HepG2 (cell line): ENCODE measurements around the gene THPO. TPM values are rescaled to one million over a fixed set of nuclear protein-coding genes. Genes with fewer than 3 reads are reported as not detected.

ENCODE experiments used
- ATAC-seq: fragments of 200-7000 bp; cut with Tn5 transposase; 3 replicates; pipeline ENCODE4 v1.9.1; 2020; ENCODE audit warnings: mild to moderate bottlenecking, moderate library complexity
- Bru-seq: library from RNA; stranded (reverse); fragments of 400-500 nt; gene quantifications from one replicate; lab custom pipeline; 2021; lab: Mats Ljungman, UMichigan
- BruChase-seq, 2 experiments: library from RNA; stranded (reverse); fragments of 400-500 nt; gene quantifications; one replicate each; lab custom pipeline; 2021; lab: Mats Ljungman, UMichigan
- BruUV-seq: library from RNA; stranded (reverse); fragments of 400-500 nt; replicated peaks from 2 replicates; lab custom pipeline; 2021; lab: Mats Ljungman, UMichigan
- CTCF ChIA-PET: fragments of 300-600 bp; formaldehyde crosslinking; extraction: SDS; loops from one replicate; lab custom pipeline; 2021; ENCODE audit warnings: low total read pairs, inconsistent platforms, low intra/inter-chr PET ratio; lab: Yijun Ruan, JAX
- POLR2A ChIA-PET: fragments of 350-600 bp; sonication (Branson Sonifier 250); formaldehyde crosslinking; loops from one replicate; lab custom pipeline; 2020; ENCODE audit warnings: antibody characterized with exemption, inconsistent platforms; lab: Yijun Ruan, JAX
- DNase-seq: peaks from one replicate; pipeline ENCODE4 v3.0.0-alpha.2; 2015; ENCODE audit warnings: low spot score
- FAIRE-seq: peaks from 3 replicates; lab custom pipeline; 2011; peaks lifted over from hg19 to GRCh38; lab: Jason Lieb, UNC
- H2AFZ ChIP-seq: one replicate; pipeline ENCODE4 v1.6.1; 2011; ENCODE audit warnings: low read length, inconsistent platforms
- H3K27ac ChIP-seq: fragments of 300-600 bp; 3 replicates; pipeline ENCODE4 v1.8.0; 2011; ENCODE audit warnings: mixed run types, mild to moderate bottlenecking, mixed read lengths, low read length, inconsistent platforms; ENCODE audit not compliant: insufficient read depth; ENCODE audit errors: extremely low read length
- H3K27me3 ChIP-seq, 2 experiments: fragments of 200-600 bp in 1 of 2; 2 replicates in 1 of 2; 3 replicates in 1 of 2; pipeline versions ENCODE4 v1.6.0 to v1.8.0; 2011; ENCODE audit warnings: low read length in 2 of 2, mild to moderate bottlenecking in 2 of 2, moderate library complexity in 2 of 2, inconsistent platforms in 1 of 2; ENCODE audit not compliant: insufficient read depth in 2 of 2, control insufficient read depth in 1 of 2
- H3K36me3 ChIP-seq, 2 experiments: fragments of 200-600 bp in 1 of 2; replicated peaks in 1 of 2; 2 replicates in 1 of 2; 3 replicates in 1 of 2; pipeline versions ENCODE4 v1.5.1 to v1.8.0; 2011; ENCODE audit warnings: low read length in 2 of 2, inconsistent platforms in 1 of 2; ENCODE audit not compliant: insufficient read depth in 2 of 2, control insufficient read depth in 1 of 2
- H3K4me1 ChIP-seq: 2 replicates; pipeline ENCODE4 v1.5.1; 2012; ENCODE audit warnings: low read length, inconsistent platforms; ENCODE audit not compliant: insufficient read depth
- H3K4me2 ChIP-seq: 2 replicates; pipeline ENCODE4 v1.6.0; 2011; ENCODE audit warnings: low read depth, low read length, inconsistent platforms
- H3K4me3 ChIP-seq, 3 experiments: fragments of 200-600 bp in 1 of 3; sonication (generic), shearing (Covaris generic) in 1 of 3; replicated peaks in 1 of 3; 2 replicates each; pipeline ENCODE4 v1.5.1; 2011 to 2016; ENCODE audit warnings: low read length in 3 of 3, inconsistent platforms in 2 of 3, low read depth in 2 of 3, mild to moderate bottlenecking in 2 of 3, control low read depth in 1 of 3, mixed read lengths in 1 of 3; ENCODE audit not compliant: insufficient read depth in 1 of 3
- H3K79me2 ChIP-seq: one replicate; pipeline ENCODE4 v1.6.1; 2011; ENCODE audit warnings: low read length, inconsistent platforms; ENCODE audit not compliant: insufficient read depth
- H3K9ac ChIP-seq: 2 replicates; pipeline ENCODE4 v1.6.0; 2011; ENCODE audit warnings: mild to moderate bottlenecking, low read depth, low read length, inconsistent platforms; ENCODE audit not compliant: insufficient read depth
- H3K9me3 ChIP-seq: 2 replicates; pipeline ENCODE4 v1.5.1; 2012; ENCODE audit warnings: mild to moderate bottlenecking, low read length
- H4K20me1 ChIP-seq: 2 replicates; pipeline ENCODE4 v1.6.0; 2011; ENCODE audit warnings: inconsistent platforms, mild to moderate bottlenecking, low read length, moderate library complexity; ENCODE audit not compliant: insufficient read depth
- DDIT3 ChIP-seq: sonication (generic); formaldehyde crosslinking; IDR thresholded peaks from 2 replicates; pipeline ENCODE4 v1.4.0; 2020; ENCODE audit warnings: mild to moderate bottlenecking, missing genetic modification reagents
- DRAP1 ChIP-seq: IDR thresholded peaks from 2 replicates; pipeline ENCODE4 v1.6.1; 2016; ENCODE audit warnings: missing genetic modification reagents, missing compliant biosample characterization
- MTA1 ChIP-seq: sonication (generic); formaldehyde crosslinking; IDR thresholded peaks from 2 replicates; pipeline ENCODE4 v1.4.0; 2020; ENCODE audit warnings: missing genetic modification reagents, mild to moderate bottlenecking, borderline replicate concordance
- PAF1 ChIP-seq: IDR thresholded peaks from 2 replicates; pipeline ENCODE4 v1.6.1; 2016; ENCODE audit warnings: missing genetic modification reagents, missing compliant biosample characterization
- TBX2 ChIP-seq: sonication (generic); formaldehyde crosslinking; IDR thresholded peaks from 2 replicates; pipeline ENCODE4 v1.5.0; 2020; ENCODE audit warnings: missing genetic modification reagents, mild to moderate bottlenecking, borderline replicate concordance
- ZHX1 ChIP-seq: sonication (generic); formaldehyde crosslinking; IDR thresholded peaks from 2 replicates; pipeline ENCODE4 v1.8.1; 2022; ENCODE audit warnings: low read depth, mild to moderate bottlenecking, missing genetic modification reagents
- ZNF3 ChIP-seq: IDR thresholded peaks from 2 replicates; pipeline ENCODE4 v1.7.0; 2017; ENCODE audit warnings: inconsistent platforms
- ZNF446 ChIP-seq: sonication (generic); formaldehyde crosslinking; IDR thresholded peaks from 2 replicates; pipeline ENCODE4 v1.5.0; 2020; ENCODE audit warnings: mild to moderate bottlenecking, missing genetic modification reagents
- ZNF775 ChIP-seq: sonication (generic); formaldehyde crosslinking; IDR thresholded peaks from 2 replicates; pipeline ENCODE4 v1.4.0; 2020; ENCODE audit warnings: missing genetic modification reagents, mild to moderate bottlenecking, moderate library complexity, borderline replicate concordance
- WGBS: methylation state at CpG from one replicate; pipeline ENCODE4 v1.1.6; 2017; ENCODE audit warnings: low lambda C conversion rate; 5-methylcytosine and 5-hydroxymethylcytosine counted together
- in situ Hi-C: cut with HindIII; loops from 2 replicates; pipeline ENCODE4 v1.10.0; 2017; ENCODE audit warnings: low pct_unique_long_range_greater_than_20kb; ENCODE audit not compliant: extremely low pct_ligation_motif_present
- intact Hi-C: fragments of 100-400 bp; cut with micrococcal nuclease; formaldehyde crosslinking; loops from one replicate; pipeline ENCODE4 v1.10.0; 2022; ENCODE audit not compliant: unreplicated experiment
- long read RNA-seq, 2 experiments: library from RNA in 1 of 2; library from polyadenylated mRNA in 1 of 2; stranded (forward) in 1 of 2; unstranded in 1 of 2; transcript quantifications; one replicate each; pipeline ENCODE4 v2.0.0, GENCODE V29; 2019 to 2022
- polyA minus RNA-seq, 3 experiments: library from RNA; depleted of rRNA, polyadenylated mRNA; stranded (reverse); fragments of >200 nt; gene quantifications; 2 replicates each; pipeline ENCODE4 v1.2.3, GENCODE V29; 2011; ENCODE audit warnings: low replicate concordance in 1 of 3
- polyA plus RNA-seq, 8 experiments: library from polyadenylated mRNA; depleted of rRNA in 3 of 8; stranded (reverse) in 7 of 8; unstranded in 1 of 8; fragments of >200 nt; fragmentation: Illumina TruSeq in 4 of 8; extraction: Trizol in 4 of 8; gene quantifications; 2 replicates each; pipeline versions ENCODE4 v1.2.1 to v1.2.3, GENCODE V29; 2011 to 2016; ENCODE audit warnings: low read depth in 4 of 8, missing spikeins in 1 of 8, mixed read lengths in 1 of 8; ENCODE audit not compliant: insufficient read depth in 1 of 8
- total RNA-seq, 5 experiments: library from RNA; depleted of rRNA; stranded (reverse); fragments of >200 nt; fragmentation: Illumina TruSeq; extraction: Trizol; gene quantifications; 2 replicates each; pipeline ENCODE4 v1.2.3, GENCODE V29; 2016; ENCODE audit warnings: low read depth in 1 of 5
- TF ChIP-seq, protein P1 (sequence below): sonication (generic); formaldehyde crosslinking; IDR thresholded peaks from 2 replicates; pipeline ENCODE4 v1.8.1; 2023; ENCODE audit warnings: mild to moderate bottlenecking, inconsistent platforms, moderate library complexity, missing genetic modification reagents, borderline replicate concordance

Gene THPO
- total RNA-seq (2016; rRNA removed; fragmentation: Illumina TruSeq; extraction: Trizol): 2.8 and 2.9 TPM in 2 replicates
- total RNA-seq (2016; cell fraction: cytosol; rRNA removed; fragmentation: Illumina TruSeq; extraction: Trizol; ENCODE audit: low read depth): 2.6 and 3.9 TPM in 2 replicates
- total RNA-seq (2016; cell fraction: insoluble cytoplasmic fraction; rRNA removed; fragmentation: Illumina TruSeq; extraction: Trizol): 2.3 and 2.8 TPM in 2 replicates
- 5.2 and 5.5 TPM in 2 replicates for total RNA-seq (2016; cell fraction: membrane; rRNA removed; fragmentation: Illumina TruSeq; extraction: Trizol)
- total RNA-seq (2016; cell fraction: nucleus; rRNA removed; fragmentation: Illumina TruSeq; extraction: Trizol): 2.5 and 4.7 TPM in 2 replicates
- polyA plus RNA-seq (2011; rRNA removed): 4.7 and 4.8 TPM in 2 replicates
- 4.9 and 5.7 TPM in 2 replicates for polyA plus RNA-seq (2011; cell fraction: cytosol; rRNA removed)
- polyA plus RNA-seq (2011; cell fraction: nucleus; rRNA removed): 7.5 and 7.9 TPM in 2 replicates
- polyA plus RNA-seq (2012): 7.3 and 8.9 TPM in 2 replicates
- 7.6 and 11.0 TPM in 2 replicates for polyA plus RNA-seq (2016; cell fraction: cytosol; fragmentation: Illumina TruSeq; extraction: Trizol; ENCODE audit: low read depth)
- 7.4 and 10.7 TPM in 2 replicates for polyA plus RNA-seq (2016; cell fraction: insoluble cytoplasmic fraction; fragmentation: Illumina TruSeq; extraction: Trizol; ENCODE audit: low read depth)
- 17.1 and 18.8 TPM in 2 replicates for polyA plus RNA-seq (2016; cell fraction: membrane; fragmentation: Illumina TruSeq; extraction: Trizol; ENCODE audit: low read depth)
- 13.0 and 14.1 TPM in 2 replicates for polyA plus RNA-seq (2016; cell fraction: nucleus; fragmentation: Illumina TruSeq; extraction: Trizol; ENCODE audit: insufficient read depth, low read depth)
- polyA minus RNA-seq (2011; rRNA and poly(A)+ RNA removed; ENCODE audit: low replicate concordance): 0.61 and 6.7 TPM in 2 replicates
- 3.9 and 5.5 TPM in 2 replicates for polyA minus RNA-seq (2011; cell fraction: cytosol; rRNA and poly(A)+ RNA removed)
- 4.0 and 4.8 TPM in 2 replicates for polyA minus RNA-seq (2011; cell fraction: nucleus; rRNA and poly(A)+ RNA removed)
- Bru-seq, nascent RNA: percentile 67 among the genes with signal in this experiment
- percentile 60 among the genes with signal in this experiment for BruChase-seq, experiment 1, labeled RNA remaining after a 6-hour chase
- percentile 58 among the genes with signal in this experiment for BruChase-seq, experiment 2, labeled RNA remaining after a 2-hour chase
- long read RNA-seq, experiment 1, transcript THPO-201 (6 exons, 1,855 nt): major isoform, 8 of 19 reads
- long read RNA-seq, experiment 1, transcript THPO-203 (6 exons, 1,505 nt): minor isoform, 5 of 19 reads
- long read RNA-seq, experiment 1, partial matches to known transcripts: 2 of 19 reads
- long read RNA-seq, experiment 1, other reads (novel, unspliced or antisense): 4 of 19 reads
- long read RNA-seq, experiment 2, transcript THPO-203 (6 exons, 1,505 nt): minor isoform, 10 of 55 reads
- long read RNA-seq, experiment 2, transcript THPO-201 (6 exons, 1,855 nt): major isoform, 22 of 55 reads
- long read RNA-seq, experiment 2, partial matches to known transcripts: 7 of 55 reads
- long read RNA-seq, experiment 2, other reads (novel, unspliced or antisense): 16 of 55 reads

GRCh38 chr3:184377882-184378445 lies at the start of gene THPO:
Gene THPO (minus strand): TSS chr3:184378207. CDS start chr3:184376259, 1,948 bp downstream.
- no peaks in the 10 kb centered on the region; a peak in 1 of 5 replicates for H3K27me3 ChIP-seq
- CTCF ChIA-PET: no interaction called here
- in situ Hi-C loops (loop anchor here (10.0 kb wide), 2 partner anchors 87 to 137 kb away; no protein-coding TSS in a partner anchor), intact Hi-C loops (loop anchor here (2.0 kb wide), 1 partner anchor 39 kb away; no protein-coding TSS in a partner anchor)
- peak within 1 kb of the TSS; percentile 90 for H3K27ac ChIP-seq
- peaks cover 10 to 31% of the 10 kb centered on the region in 2 experiments; a peak in 4 of 5 replicates for H3K36me3 ChIP-seq
- BruUV-seq: no TSS peak
- no peaks in the 10 kb centered on the region for H3K9me3 ChIP-seq
- POLR2A ChIA-PET: interaction anchor here (0.8 to 2.4 kb wide), 14 partner anchors 10 to 333 kb away, joined by 3 to 15 read pairs (median 4); partner anchors contain the start of genes CLCN2 and POLR2H
- 0% methylated on average over 6 of the region's 7 CpGs for WGBS
- H3K79me2 ChIP-seq: peaks cover 25% of the 10 kb centered on the region
- H3K4me1 ChIP-seq: peaks cover 27% of the 10 kb centered on the region
- H3K4me2 ChIP-seq: peak within 1 kb of the TSS; percentile 97
- FAIRE-seq: peak; percentile 91
- peak within 1 kb of the TSS; percentile 83 for H3K9ac ChIP-seq
- peak; percentile 90 for DNase-seq
- H2AFZ ChIP-seq: no peak within 1 kb of the TSS
- 0 out of 2 replicates have a peak, but pooled peaks cover 3% of the 10 kb centered on the region for H4K20me1 ChIP-seq
- ATAC-seq: peak; percentile 92
- peak within 1 kb of the TSS; percentile 79 to 90 (median 90) for H3K4me3 ChIP-seq
- TF ChIP-seq ZHX1 (CRISPR knock-in tag): 0 out of 2 replicates have a peak, but pooled peaks have one; percentile 18
- TF ChIP-seq, protein P1, sequence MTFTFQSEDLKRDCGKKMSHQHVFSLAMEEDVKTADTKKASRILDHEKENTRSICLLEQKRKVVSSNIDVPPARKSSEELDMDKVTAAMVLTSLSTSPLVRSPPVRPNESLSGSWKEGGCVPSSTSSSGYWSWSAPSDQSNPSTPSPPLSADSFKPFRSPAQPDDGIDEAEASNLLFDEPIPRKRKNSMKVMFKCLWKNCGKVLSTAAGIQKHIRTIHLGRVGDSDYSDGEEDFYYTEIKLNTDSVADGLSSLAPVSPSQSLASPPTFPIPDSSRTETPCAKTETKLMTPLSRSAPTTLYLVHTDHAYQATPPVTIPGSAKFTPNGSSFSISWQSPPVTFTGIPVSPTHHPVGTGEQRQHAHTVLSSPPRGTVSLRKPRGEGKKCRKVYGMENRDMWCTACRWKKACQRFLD (CRISPR knock-in tag): 0 out of 2 replicates have a peak, but pooled peaks have one; percentile 52
- TF ChIP-seq ZNF3: no peak
- TF ChIP-seq PAF1 (CRISPR knock-in tag): no peak
- peak; percentile 89 for TF ChIP-seq DRAP1 (CRISPR knock-in tag)
- no peak for TF ChIP-seq DDIT3 (CRISPR knock-in tag)
- TF ChIP-seq TBX2 (CRISPR knock-in tag): peak; percentile 67
- TF ChIP-seq ZNF446: no peak
- no peak for TF ChIP-seq ZNF775
- peak; percentile 58 for TF ChIP-seq MTA1 (CRISPR knock-in tag)
